H54 (cell line): ENCODE data around the gene HPCAL1.

Source experiments
- DNase-seq: peaks from one replicate; pipeline ENCODE4 v3.0.0; 2011; ENCODE audit warnings: low spot score, mixed read lengths; ENCODE audit not compliant: insufficient read length
- FAIRE-seq: peaks from 3 replicates; lab custom pipeline; 2011; peaks lifted over from hg19 to GRCh38; lab: Jason Lieb, UNC
- POLR2A ChIP-seq: IDR thresholded peaks from 2 replicates; pipeline ENCODE4 v1.6.1; 2011; ENCODE audit warnings: low read depth, mild to moderate bottlenecking, low read length

HPCAL1 gene

DNA sequence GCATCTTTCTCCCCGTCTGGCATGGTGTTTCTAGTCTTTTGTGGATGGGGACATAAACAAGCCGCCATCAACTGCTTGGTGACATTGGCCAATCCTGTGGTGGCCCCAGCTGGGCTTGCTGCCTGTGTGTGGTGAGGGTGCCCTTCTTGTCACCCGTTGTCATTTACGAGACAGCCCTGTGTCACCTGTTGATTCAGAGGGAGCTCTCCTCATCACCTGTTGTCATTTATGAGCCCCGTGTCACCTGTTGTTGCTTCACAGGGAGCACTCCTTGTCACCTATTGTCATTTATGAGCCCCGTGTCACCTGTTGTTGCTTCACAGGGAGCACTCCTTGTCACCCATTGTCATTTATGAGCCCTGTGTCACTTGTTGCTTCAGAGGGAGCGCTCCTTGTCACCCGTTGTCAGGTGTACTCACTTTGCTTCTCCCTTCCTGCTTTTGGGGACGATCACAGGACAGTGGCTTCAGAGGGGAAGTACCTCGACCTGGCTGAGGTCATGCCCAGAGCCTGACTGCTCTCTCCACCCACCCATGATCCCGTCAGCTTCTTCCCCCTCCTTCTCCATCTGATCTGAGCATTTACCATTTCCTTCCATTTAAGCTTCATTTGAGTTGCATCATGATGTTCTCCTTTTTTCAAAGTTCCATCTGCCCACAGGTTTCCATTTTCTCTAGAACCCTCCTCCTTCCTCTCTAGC, 29.1 kb downstream of the HPCAL1 start:
- no peak for DNase-seq

DNA sequence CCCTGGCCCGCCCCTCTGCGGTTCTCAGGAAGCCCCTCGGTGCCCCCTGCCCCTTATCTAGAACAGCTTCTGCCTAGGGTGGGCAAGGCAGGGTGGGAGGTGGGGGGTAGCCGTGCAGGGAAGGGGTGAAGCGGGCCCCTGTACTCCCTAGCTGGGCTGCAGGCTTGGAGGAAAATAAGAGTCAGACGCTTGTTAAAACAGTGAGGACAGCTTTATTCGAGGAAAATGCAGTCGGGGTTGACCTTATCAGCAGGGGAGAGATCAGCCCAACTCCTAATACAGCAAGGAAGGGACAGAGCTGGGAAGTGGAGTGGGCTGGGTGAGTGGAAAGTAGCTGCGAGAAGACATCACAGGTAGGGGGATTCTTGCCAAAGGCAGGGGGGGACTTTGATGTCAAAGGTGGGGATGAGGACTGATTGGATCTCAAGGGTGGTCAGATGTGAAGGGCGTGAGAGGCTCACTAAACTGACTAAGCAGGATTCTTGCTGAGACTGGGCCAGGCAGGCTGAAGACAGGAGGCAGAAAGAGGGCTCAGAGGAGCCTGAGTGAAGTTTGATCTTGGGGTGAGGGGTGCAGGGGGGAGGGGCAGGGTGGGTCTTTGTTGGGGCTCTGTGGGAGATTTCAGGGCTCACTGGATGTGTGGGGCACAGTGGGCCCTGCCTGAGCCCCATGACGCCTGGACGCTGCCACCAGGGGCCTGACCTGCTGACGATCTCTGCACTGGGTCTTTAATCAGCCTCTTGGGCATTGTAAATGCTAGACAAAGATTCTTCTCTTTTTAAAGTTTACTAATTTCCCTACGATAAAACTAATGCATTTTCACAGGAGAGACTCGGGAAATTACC, 29.9 kb downstream of the HPCAL1 start:
- no peak for FAIRE-seq

More for the DNA sequence above, 29.1 kb downstream of the HPCAL1 start:
- FAIRE-seq, result no peak
- no peak for TF ChIP-seq POLR2A

DNA sequence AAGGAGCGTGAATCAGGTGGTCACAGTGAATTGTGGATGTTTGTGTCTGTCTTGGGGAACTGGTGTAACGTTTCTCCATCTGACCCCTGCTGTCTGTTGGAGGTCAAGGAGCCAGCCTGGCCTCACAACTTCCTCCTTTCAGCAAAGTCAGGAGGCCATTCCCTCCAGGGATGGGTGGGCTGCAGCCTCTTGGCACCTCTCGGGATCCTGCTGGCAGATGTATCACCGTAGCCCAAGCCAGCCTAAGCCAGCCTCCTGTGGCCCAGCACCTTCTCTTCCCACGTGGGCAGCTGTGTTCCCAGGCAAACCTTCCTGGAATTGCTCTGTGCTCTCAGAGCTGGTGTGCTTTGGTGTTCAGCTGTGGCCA, 30.5 kb downstream of the HPCAL1 start:
- no peak for DNase-seq

More for the DNA sequence above, 29.9 kb downstream of the HPCAL1 start:
- no peak for TF ChIP-seq POLR2A
- no peak for DNase-seq

DNA sequence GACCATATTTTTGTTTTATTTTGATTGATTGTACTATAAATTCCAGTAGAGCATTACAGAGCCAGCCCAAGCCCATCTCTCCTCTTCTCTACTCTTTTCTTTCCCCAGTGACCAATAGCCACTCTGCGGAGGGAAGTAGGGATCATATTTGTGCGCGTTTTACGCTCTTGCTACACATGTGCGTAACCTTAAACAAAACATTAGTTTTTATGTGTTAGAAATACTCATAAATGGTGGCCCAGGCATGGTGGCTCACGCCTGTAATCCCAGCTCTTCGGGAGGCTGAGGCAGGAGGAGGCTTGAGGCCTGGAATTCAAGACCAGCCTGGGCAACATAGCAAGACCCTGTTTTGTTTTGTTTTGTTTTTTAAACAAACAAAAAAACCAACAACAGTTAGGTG, 31.3 kb downstream of the HPCAL1 start:
- no peak for FAIRE-seq
- no peak for TF ChIP-seq POLR2A

More for the DNA sequence above, 30.5 kb downstream of the HPCAL1 start:
- no peak for TF ChIP-seq POLR2A
- FAIRE-seq, result no peak

DNA sequence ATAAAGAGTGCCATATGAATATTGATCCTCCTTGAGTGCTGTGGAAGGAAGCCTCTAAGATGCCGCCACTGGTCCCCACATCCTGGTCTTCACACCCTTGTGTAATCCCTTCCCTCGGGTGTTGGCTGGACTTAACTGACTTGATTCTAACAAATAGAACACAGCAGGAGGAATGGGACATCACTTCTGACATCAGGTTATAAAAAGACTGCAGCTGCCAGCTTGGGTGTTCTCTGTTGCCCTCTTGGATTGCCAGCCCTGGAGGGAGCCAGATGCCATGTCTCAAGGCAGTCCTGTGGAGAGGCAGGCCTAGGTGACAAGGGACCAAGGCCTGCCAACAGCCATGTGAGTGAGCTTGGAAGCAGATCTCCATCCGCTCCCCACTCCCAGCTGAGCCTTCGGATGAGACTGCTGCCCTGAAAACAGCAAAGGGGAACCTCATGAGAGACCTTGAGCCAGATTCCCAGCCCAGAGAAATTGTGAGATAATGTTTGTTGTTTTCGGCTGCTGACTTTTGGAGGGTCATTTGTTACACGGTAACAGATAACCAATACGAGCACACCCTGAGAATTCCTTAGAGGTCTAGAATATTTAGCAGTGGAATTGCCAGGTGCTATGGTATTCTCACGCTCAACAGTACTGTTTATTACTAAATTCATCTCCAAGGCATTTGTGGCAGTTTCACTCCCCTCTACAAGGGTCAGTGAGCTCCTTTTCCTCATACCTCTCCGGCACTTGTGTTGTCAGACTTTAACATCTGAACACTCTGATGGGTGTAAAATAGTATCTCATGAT, 32.5 kb downstream of the HPCAL1 start:
- no peak for DNase-seq
- no peak for TF ChIP-seq POLR2A
- FAIRE-seq, result no peak

More for the DNA sequence above, 31.3 kb downstream of the HPCAL1 start:
- DNase-seq, result no peak

DNA sequence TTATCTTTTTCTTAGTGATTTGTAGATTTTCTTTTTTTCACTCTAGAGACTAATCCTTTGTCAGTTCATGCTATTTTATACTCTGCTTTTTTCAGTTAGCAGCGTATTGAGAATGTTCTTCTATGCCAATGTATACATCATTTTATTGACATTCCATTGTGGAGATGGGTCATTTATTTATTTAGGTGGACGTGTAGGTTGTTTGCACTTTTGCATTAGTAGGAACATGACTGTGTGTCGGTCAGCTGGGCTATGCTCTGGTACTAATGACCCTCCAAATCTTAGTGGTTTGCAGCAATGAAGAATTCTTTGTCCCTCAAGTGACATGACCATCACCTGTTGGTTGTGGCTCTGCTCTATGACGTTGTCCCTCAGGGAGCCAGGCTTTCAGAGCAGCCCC, 33.6 kb downstream of the HPCAL1 start:
- no peak for TF ChIP-seq POLR2A
- FAIRE-seq, result no peak
- no peak for DNase-seq

DNA sequence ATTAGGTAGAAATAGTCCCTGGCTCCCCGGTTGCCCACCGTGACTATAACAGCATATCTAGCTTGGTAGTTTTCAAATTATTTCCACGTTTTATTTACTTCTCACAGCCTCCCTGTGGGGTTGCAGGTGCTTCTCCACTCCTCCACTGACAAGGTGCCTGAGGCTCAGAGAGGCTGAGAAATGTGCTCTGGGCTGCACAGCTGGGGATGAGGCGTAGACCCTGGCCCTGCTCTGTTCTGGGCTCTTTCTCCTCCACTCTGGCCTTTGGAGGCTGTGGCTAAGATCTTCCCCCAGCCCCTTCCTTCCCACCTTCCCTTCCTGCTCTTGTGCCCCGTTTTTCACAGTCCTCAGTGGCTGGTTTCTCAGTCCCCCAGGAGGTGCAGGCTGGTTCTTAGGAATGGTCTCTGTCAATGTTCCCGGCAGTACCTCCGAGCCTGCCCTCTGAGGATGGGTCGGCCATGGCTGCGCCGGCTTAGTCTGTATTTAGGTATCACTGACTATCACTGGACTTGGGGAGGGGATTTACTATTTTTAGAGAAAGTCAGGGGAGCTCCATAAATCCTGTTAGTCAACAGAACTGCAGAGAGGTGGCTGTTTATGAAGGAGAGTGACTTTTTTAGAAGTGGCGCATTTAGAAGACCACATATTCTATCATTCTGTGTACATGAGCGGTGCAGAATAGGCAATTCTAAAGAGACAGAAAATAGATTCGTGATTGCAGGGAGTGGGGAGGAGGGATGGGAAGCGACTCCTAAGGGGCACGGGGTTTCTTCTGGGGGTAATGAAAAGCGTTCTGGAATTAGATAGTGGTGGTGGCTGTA, 35.0 kb downstream of the HPCAL1 start:
- no peak for FAIRE-seq

DNA sequence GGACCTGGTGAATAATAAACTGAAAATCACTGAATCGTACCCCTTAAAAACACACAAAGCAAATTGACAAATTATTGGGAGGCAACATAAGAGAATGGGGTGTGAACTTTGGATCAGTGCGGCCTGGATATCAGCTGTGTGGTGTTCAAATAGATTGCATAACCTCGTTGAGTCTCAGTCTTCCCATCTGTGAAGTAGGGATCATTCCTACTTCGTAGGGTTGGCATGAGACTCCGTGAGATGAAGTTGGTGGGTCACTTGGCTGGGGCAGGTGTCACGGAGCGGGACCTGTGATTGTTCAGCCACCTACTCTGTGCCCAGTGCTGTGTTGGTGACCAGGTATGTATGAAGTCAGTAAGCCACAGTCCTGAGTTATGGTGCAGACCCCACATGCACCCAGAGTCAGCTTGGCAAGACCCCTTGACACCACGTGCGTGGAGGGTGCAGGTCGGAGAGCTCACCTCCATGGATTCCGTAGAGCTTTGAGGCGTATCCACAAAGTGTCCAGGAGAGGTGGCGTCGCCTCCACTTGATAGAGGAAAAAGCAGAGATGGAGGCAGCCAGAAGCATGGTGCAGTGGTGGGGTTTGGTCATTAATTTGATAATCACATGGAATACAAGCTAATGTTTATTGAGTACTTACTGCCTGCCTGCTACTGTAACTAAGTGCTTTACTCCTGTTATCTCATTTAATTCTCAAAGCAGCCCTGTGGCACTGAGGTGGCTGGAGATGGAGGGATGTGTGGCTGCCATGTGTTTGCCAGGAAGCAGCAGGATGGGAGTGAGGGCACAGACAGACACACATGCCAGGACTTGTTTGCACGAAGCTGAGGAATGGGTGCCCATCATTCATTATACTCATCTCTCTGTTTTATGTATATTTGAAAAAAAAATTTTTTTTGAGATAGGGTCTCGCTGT, 35.8 kb downstream of the HPCAL1 start:
- FAIRE-seq, result no peak
- DNase-seq, result no peak
- TF ChIP-seq POLR2A, result no peak

More for the DNA sequence above, 35.0 kb downstream of the HPCAL1 start:
- TF ChIP-seq POLR2A, result no peak
- DNase-seq, result no peak

DNA sequence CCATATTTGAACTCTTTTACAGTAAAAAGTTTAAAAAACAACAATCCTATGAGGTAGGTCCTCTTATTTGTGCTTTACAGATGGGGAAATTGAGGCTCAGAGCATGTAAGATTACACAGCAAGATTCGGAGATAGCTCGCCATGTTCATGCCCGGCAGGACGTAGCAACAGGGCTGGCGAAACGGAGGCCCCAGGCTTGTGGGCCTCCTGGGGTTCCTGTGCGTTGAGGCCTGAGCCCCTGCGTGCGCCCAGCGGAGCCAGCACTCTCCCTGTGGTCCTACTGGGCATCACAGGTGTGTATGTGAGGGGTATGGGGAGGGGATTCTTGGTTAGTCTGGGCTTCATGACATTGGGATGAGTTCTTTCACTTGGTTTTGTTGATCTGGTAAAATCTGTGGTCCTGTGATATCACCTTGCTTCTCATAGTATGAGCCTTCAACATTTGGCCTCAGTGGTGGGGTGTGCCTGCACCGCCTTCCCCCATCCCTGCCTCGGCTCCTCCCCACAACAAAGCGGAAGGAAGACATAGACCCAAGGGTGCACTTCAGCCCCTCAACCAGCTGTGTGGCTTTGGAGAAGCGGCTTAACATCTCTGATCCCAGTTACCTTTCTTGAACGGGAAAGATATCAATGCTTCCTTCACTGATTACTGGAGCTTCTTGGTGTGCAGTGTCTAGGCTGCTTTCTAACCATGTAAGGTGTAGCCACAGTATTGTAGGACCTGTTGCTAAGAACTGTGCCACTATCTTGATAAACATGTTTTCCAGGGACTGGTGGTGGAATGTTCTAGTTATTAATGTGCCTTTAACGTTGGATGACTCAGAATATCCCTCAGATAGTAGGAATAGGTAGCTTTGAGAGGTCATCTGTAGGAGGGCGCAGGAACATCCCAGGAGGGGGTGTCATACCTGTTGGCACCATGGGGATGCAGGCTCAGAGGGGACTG, 37.2 kb downstream of the HPCAL1 start:
- no peak for TF ChIP-seq POLR2A
- DNase-seq (no peak), FAIRE-seq (no peak)

DNA sequence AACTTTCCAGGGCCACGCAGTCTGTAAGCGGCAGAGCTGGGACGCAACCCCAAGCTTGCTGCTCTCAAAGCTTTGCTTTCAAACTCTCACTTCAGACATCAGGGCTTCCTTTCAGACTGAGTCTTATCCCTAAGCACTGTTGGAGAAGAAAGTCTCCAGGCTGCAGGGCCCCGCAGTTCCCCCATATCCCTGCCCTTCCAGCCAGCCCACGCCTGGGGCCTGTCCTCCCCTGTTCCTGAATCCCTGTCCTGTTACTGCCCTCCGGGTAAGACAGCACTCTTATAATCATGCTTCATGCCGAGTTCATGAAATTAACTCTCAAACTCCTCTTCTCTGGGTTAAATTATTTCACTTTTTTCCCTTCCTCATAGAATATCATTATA, 37.9 kb downstream of the HPCAL1 start:
- TF ChIP-seq POLR2A, result no peak
- FAIRE-seq (no peak), DNase-seq (no peak)

DNA sequence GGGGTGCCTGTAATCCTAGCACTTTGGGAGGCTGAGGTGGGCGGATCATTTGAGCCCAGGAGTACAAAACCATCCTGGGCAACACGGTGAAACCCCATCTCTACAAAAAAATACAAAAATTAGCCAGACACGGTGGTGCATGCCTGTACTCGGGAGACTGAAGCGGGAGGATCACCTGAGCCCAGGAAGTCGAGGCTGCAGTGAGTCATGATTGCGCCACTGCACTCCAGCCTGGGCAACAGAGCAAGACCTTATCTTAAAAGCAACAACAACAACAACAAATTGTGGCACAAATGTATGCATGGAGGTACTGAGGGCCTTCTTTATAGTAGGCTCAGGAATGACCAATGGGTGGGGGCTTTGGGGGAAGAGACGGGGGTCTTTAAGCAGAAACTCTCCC, 38.5 kb downstream of the HPCAL1 start:
- no peak for FAIRE-seq
- no peak for TF ChIP-seq POLR2A
- no peak for DNase-seq
